CD4-positive, CD25-positive, alpha-beta regulatory T cell (primary cell): ENCODE data around the gene MLN. TPM values are rescaled to one million over a fixed set of nuclear protein-coding genes. Genes with fewer than 3 reads are reported as not detected.

Source experiments
- ATAC-seq, 2 donors: fragments of 150-1000 bp; cut with Tn5 transposase; one replicate each; pipeline ENCODE4 v1.10.0; 2021; ENCODE audit warnings: low read depth in 2 of 2, moderate number of reproducible peaks in 2 of 2, moderate library complexity in 1 of 2
- DNase-seq, 3 donors: peaks; one replicate each; pipeline versions ENCODE4 v3.0.0 to v3.0.0-alpha.2; 2012 to 2022; ENCODE audit warnings: mixed read lengths in 1 of 3
- H3K27ac ChIP-seq: one replicate; pipeline ENCODE4 v1.7.0; 2013; ENCODE audit warnings: mild to moderate bottlenecking, low read length; ENCODE audit not compliant: insufficient read depth, poor library complexity, severe bottlenecking
- H3K27me3 ChIP-seq: one replicate; pipeline ENCODE4 v1.7.0; 2013; ENCODE audit warnings: low read length; ENCODE audit not compliant: control insufficient read depth, insufficient read depth
- H3K36me3 ChIP-seq: one replicate; pipeline ENCODE4 v1.7.0; 2013; ENCODE audit warnings: mild to moderate bottlenecking, low read length, moderate library complexity; ENCODE audit not compliant: control insufficient read depth, insufficient read depth
- H3K4me1 ChIP-seq: 2 replicates; pipeline ENCODE4 v1.7.0; 2013; ENCODE audit warnings: mild to moderate bottlenecking, low read length; ENCODE audit not compliant: insufficient read depth, control insufficient read depth, poor library complexity, severe bottlenecking
- H3K4me3 ChIP-seq: one replicate; pipeline ENCODE4 v1.7.0; 2013; ENCODE audit warnings: low read depth, mild to moderate bottlenecking, low read length, moderate library complexity
- H3K9me3 ChIP-seq, 2 experiments: 1 replicate in 1 of 2; 2 replicates in 1 of 2; pipeline ENCODE4 v1.7.0; 2013; ENCODE audit warnings: low read length in 2 of 2, mild to moderate bottlenecking in 1 of 2, moderate library complexity in 1 of 2; ENCODE audit not compliant: control insufficient read depth in 2 of 2
- H3K27ac Mint-ChIP-seq, 3 donors: one replicate each; pipeline ENCODE4 v1.8.0; 2020 to 2022; ENCODE audit warnings: mild to moderate bottlenecking in 3 of 3, mixed read lengths in 3 of 3, moderate library complexity in 2 of 3
- H3K27me3 Mint-ChIP-seq: one replicate; pipeline ENCODE4 v1.8.0; 2022; ENCODE audit warnings: mild to moderate bottlenecking, mixed read lengths
- H3K36me3 Mint-ChIP-seq: one replicate; pipeline ENCODE4 v1.8.0; 2020; ENCODE audit warnings: mixed read lengths
- H3K4me1 Mint-ChIP-seq, 4 donors: one replicate each; pipeline ENCODE4 v1.8.0; 2020 to 2022; ENCODE audit warnings: mixed read lengths in 4 of 4, mild to moderate bottlenecking in 1 of 4
- H3K4me3 Mint-ChIP-seq, 4 donors: one replicate each; pipeline ENCODE4 v1.8.0; 2020 to 2022; ENCODE audit warnings: mild to moderate bottlenecking in 4 of 4, mixed read lengths in 4 of 4, moderate library complexity in 3 of 4
- H3K9me3 Mint-ChIP-seq, 7 donors: one replicate each; pipeline ENCODE4 v1.8.0; 2020 to 2022; ENCODE audit warnings: mixed read lengths in 7 of 7, mild to moderate bottlenecking in 3 of 7, moderate library complexity in 2 of 7
- polyA plus RNA-seq, 4 donors: library from polyadenylated mRNA; unstranded; fragments of 300-500 nt; fragmentation: Illumina TruSeq; gene quantifications; one replicate each; pipeline ENCODE4 v1.2.3, GENCODE V29; 2021
- total RNA-seq: library from RNA; stranded (reverse); gene quantifications from one replicate; pipeline ENCODE4 v1.2.3, GENCODE V29; 2022

Gene MLN
- total and polyA plus RNA-seq, 5 donors from 2014 or later, result not detected

GRCh38 chr6:33797626-33798342 lies 6.0 kb downstream of the MLN start:
- Histone ChIP-seq H3K27me3 (no peaks in the 10 kb centered on the region), H3K9me3 (no peaks in the 10 kb centered on the region), H3K4me3 (no peak overlapping the region), H3K27ac (no peak overlapping the region), H3K4me1 (no peaks in the 10 kb centered on the region), H3K36me3 (no peaks in the 10 kb centered on the region)
- Mint-ChIP-seq H3K36me3 (no peaks in the 10 kb centered on the region), H3K9me3 (peaks cover 0 to 1% (median 0%) of the 10 kb centered on the region in 7 donors), H3K4me1 (peaks cover 0 to 5% (median 0%) of the 10 kb centered on the region in 4 donors), H3K4me3 (peak overlapping the region in 1 of 4 donors; percentile 55), H3K27me3 (peaks cover 33% of the 10 kb centered on the region), H3K27ac (no peak overlapping the region)
- no peak for DNase-seq
- no peak for ATAC-seq

GRCh38 chr6:33794910-33795623 lies 8.7 kb downstream of the MLN start:
- ATAC-seq (no peak), DNase-seq (no peak)
- no peaks in the 10 kb centered on the region for H3K4me1 ChIP-seq
- Mint-ChIP-seq H3K4me1 (peaks cover 0 to 7% (median 0%) of the 10 kb centered on the region in 4 donors), H3K36me3 (no peaks in the 10 kb centered on the region), H3K27me3 (peaks cover 33% of the 10 kb centered on the region), H3K27ac (no peak overlapping the region), H3K9me3 (peaks cover 0 to 1% (median 0%) of the 10 kb centered on the region in 7 donors), H3K4me3 (no peak overlapping the region)
- H3K27ac ChIP-seq, result no peak overlapping the region
- H3K4me3 ChIP-seq, result no peak overlapping the region
- H3K9me3 ChIP-seq, result no peaks in the 10 kb centered on the region
- no peaks in the 10 kb centered on the region for H3K36me3 ChIP-seq
- H3K27me3 ChIP-seq, result no peaks in the 10 kb centered on the region

- Histone ChIP-seq H3K36me3 (no peaks in the 10 kb centered on the region), H3K9me3 (no peaks in the 10 kb centered on the region), H3K27me3 (no peaks in the 10 kb centered on the region), H3K4me3 (no peak overlapping the region), H3K27ac (no peak overlapping the region), H3K4me1 (peaks cover under 1% of the 10 kb centered on the region)
- Mint-ChIP-seq H3K36me3 (no peaks in the 10 kb centered on the region), H3K4me3 (no peak overlapping the region), H3K27ac (no peak overlapping the region), H3K9me3 (peaks cover 0 to 1% (median 0%) of the 10 kb centered on the region in 7 donors), H3K4me1 (peaks cover 7 to 9% (median 9%) of the 10 kb centered on the region in 4 donors), H3K27me3 (peaks cover 25% of the 10 kb centered on the region)
- DNase-seq (no peak), ATAC-seq (no peak)
Observed at GRCh38 chr6:33792981-33793380, 10.8 kb downstream of the MLN start.

- Histone ChIP-seq H3K4me1 (peaks cover 14% of the 10 kb centered on the region), H3K27me3 (no peaks in the 10 kb centered on the region), H3K27ac (no peak overlapping the region), H3K9me3 (no peaks in the 10 kb centered on the region), H3K36me3 (no peaks in the 10 kb centered on the region), H3K4me3 (no peak overlapping the region)
- Mint-ChIP-seq H3K4me1 (peaks cover 9 to 22% (median 20%) of the 10 kb centered on the region in 4 donors), H3K27ac (no peak overlapping the region), H3K36me3 (no peaks in the 10 kb centered on the region), H3K4me3 (peak overlapping the region in 3 of 4 donors; percentile 52 to 73 (median 56)), H3K27me3 (peaks cover 14% of the 10 kb centered on the region), H3K9me3 (no peaks in the 10 kb centered on the region)
- DNase-seq (no peak), ATAC-seq (no peak)
Observed at GRCh38 chr6:33791620-33792019, 12.2 kb downstream of the MLN start.

GRCh38 chr6:33790910-33791309 lies 12.9 kb downstream of the MLN start:
- Mint-ChIP-seq H3K27ac (no peak overlapping the region), H3K4me3 (peak overlapping the region in 1 of 4 donors; percentile 58), H3K9me3 (no peaks in the 10 kb centered on the region), H3K4me1 (peaks cover 12 to 29% (median 27%) of the 10 kb centered on the region in 4 donors), H3K36me3 (peaks cover 6% of the 10 kb centered on the region), H3K27me3 (peaks cover 10% of the 10 kb centered on the region)
- H3K4me1 ChIP-seq, result peaks cover 21% of the 10 kb centered on the region
- no peak for DNase-seq
- no peaks in the 10 kb centered on the region for H3K27me3 ChIP-seq
- no peak for ATAC-seq
- no peaks in the 10 kb centered on the region for H3K9me3 ChIP-seq
- no peak overlapping the region for H3K27ac ChIP-seq
- H3K4me3 ChIP-seq, result no peak overlapping the region
- H3K36me3 ChIP-seq, result peaks cover 6% of the 10 kb centered on the region

- ATAC-seq, result no peak
- no peaks in the 10 kb centered on the region for H3K9me3 Mint-ChIP-seq
- no peak for DNase-seq
- no peaks in the 10 kb centered on the region for H3K9me3 ChIP-seq
- H3K36me3 ChIP-seq, result peaks cover 10% of the 10 kb centered on the region
- peaks cover 17 to 35% (median 32%) of the 10 kb centered on the region in 4 donors for H3K4me1 Mint-ChIP-seq
- H3K27me3 Mint-ChIP-seq, result peaks cover 10% of the 10 kb centered on the region
- H3K27ac ChIP-seq, result no peak overlapping the region
- no peak overlapping the region for H3K27ac Mint-ChIP-seq
- H3K27me3 ChIP-seq, result no peaks in the 10 kb centered on the region
- peaks cover 26% of the 10 kb centered on the region for H3K4me1 ChIP-seq
- peaks cover 6% of the 10 kb centered on the region for H3K36me3 Mint-ChIP-seq
- H3K4me3 ChIP-seq, result no peak overlapping the region
- peak overlapping the region; percentile 34 to 88 (median 72) for H3K4me3 Mint-ChIP-seq
Observed at GRCh38 chr6:33790379-33790778, 13.4 kb downstream of the MLN start.

GRCh38 chr6:33789550-33789895 lies 14.3 kb downstream of the MLN start:
- Mint-ChIP-seq H3K27ac (peak overlapping the region in 2 of 3 donors; percentile 45 to 55), H3K27me3 (peaks cover 10% of the 10 kb centered on the region), H3K4me3 (peak overlapping the region; percentile 66 to 89 (median 86)), H3K4me1 (peaks cover 18 to 43% (median 40%) of the 10 kb centered on the region in 4 donors), H3K9me3 (no peaks in the 10 kb centered on the region), H3K36me3 (peaks cover 11% of the 10 kb centered on the region)
- Histone ChIP-seq H3K4me1 (peaks cover 31% of the 10 kb centered on the region), H3K4me3 (peak overlapping the region; percentile 51), H3K27ac (no peak overlapping the region), H3K36me3 (peaks cover 19% of the 10 kb centered on the region), H3K9me3 (no peaks in the 10 kb centered on the region), H3K27me3 (no peaks in the 10 kb centered on the region)
- ATAC-seq (no peak), DNase-seq (no peak)
